HG03558 (cell line): ENCODE results near the gene PREX1.

Experiments
- ATAC-seq: cut with Tn5 transposase; IDR thresholded peaks from one replicate; pipeline ENCODE4 v1.9.1; 2021; ENCODE audit warnings: moderate number of reproducible peaks; ENCODE audit not compliant: unreplicated experiment; ENCODE audit errors: extremely low read depth

Gene PREX1

DNA sequence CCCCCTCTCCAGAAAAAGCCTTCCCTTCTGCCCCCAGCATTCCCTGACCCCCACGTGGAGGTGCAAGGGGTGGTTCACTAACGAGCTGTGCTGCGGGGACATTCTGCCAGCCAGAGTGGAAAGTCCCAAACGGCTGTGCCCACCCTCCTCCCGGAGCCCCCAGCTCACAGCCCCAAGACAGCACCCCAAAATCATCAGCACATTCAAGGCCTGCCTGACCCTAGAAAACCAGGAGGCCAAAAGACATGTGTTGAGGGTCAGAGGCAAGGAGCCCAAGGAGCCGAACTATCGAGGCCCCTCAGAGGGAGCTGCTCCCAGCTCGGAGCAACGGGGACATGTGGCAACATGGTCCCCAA lies 197.9 kb downstream of the PREX1 start:
- no peak for ATAC-seq

GRCh38 chr20:48629069-48629959 lies 198.5 kb downstream of the PREX1 start:
- no peak for ATAC-seq

GRCh38 chr20:48627737-48628128 lies 200.1 kb downstream of the PREX1 start:
- ATAC-seq, result no peak

DNA sequence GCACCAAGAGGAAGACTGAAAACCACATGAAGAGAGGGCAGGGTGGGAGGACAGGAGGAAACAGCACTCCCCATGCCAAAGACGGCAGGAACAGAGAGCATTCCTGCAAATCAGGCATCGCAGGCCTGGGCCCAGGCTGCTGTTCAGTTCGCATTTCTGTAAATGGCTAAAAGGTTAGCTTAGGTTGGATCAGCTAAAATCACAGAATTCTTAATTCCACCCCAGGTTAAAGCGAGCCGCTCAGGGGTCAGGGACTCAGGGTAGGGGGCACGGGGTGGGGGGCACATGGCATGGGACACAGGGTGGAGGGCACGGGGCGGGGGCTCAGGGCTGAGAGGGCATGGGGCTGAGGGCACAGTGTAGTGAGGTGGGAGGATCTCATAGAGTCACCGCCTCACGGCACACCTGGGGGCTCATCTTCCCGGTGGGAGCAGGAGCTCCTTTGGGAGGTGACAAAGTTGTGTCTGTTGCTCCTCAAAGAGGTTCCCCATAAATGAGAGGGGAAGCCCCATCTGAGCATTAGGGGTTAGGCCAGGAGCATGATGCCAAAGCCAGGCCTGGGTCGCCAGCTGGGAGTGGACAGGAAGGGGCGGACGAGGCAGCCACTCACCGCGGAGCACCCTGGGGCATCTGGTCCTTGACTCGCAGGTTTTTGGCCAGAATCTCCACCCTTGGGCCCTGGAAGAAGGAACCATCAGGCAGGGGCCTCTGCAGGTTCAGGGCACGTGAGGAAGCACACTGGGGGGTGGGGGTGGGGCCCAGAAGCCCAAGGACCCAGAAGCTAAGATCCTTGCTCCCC lies 200.7 kb downstream of the PREX1 start:
- no peak for ATAC-seq

GRCh38 chr20:48626226-48626937 lies 201.4 kb downstream of the PREX1 start:
- no peak for ATAC-seq

GRCh38 chr20:48625136-48625900 lies 202.5 kb downstream of the PREX1 start:
- no peak for ATAC-seq

DNA sequence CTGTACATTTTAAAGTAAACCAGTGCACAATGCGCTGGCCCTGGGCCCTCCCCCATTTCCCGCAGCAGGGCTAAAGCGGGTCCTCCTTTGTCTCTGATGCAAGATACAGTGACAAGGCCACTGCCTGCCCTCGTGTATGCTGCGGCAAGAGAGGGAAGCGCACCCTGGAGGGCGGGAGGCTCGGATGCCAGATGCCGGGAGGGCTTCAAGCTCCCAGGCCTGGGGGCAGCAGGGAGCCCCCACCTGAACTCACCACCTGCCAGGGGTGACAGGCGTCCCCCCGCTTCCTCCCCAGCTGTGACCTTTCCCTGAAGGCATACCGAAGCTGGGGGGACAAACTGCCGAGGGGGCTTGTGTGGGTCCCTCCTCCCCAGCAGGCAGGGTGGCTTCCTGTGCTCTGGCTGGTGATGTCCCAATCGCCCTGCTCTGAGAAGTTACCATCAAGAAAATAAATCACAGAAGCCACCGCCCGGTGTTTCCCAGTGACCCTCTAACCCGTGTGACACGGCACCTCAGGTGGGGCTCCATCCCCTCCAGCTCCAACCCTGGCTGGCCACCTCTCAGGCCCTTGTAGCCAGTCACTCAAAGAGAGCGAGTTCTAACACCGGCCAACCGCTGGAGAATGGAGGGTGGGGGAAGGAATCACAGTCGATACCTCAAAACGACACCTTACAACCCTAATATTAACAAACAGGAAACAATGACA lies 203.3 kb downstream of the PREX1 start:
- ATAC-seq, result no peak

DNA sequence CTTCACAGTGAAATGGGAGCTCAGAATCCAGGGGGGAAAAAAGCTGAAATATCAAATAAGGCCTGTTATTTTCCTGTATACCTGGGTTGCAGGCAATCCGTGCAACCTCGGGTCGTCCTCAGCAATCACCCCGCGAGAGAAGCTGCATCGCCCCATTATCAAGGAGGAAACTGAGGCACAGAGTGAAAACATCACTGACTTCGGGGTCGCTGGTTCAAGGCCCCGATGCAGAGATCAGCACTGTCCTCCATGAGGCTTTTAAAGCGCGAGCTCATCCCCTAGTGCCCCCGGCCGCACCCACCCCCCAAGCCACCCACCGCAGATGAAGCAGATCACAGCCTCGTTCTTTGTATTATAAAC lies 203.9 kb downstream of the PREX1 start:
- ATAC-seq, result no peak

GRCh38 chr20:48623176-48623905 lies 204.5 kb downstream of the PREX1 start:
- no peak for ATAC-seq

DNA sequence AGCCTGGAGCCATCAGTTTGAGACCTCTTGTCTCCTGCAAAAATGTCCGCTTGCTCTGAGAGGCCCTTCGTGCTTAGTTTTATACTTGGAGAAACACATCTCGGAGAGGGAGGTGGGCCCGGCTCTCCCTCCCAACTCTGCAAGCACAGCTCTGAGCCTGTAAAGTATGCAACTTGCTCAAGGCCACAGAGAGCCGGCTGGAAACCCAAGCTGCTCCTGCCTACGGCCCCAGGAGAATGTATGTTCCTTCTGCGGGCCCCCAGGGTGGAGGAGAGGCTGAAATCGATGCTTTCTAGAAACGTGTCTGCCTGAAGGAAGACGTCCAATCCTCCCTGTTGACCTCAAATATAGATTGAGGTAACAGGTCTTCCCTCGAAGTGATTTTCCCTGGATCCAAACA lies 205.4 kb downstream of the PREX1 start:
- no peak for ATAC-seq

DNA sequence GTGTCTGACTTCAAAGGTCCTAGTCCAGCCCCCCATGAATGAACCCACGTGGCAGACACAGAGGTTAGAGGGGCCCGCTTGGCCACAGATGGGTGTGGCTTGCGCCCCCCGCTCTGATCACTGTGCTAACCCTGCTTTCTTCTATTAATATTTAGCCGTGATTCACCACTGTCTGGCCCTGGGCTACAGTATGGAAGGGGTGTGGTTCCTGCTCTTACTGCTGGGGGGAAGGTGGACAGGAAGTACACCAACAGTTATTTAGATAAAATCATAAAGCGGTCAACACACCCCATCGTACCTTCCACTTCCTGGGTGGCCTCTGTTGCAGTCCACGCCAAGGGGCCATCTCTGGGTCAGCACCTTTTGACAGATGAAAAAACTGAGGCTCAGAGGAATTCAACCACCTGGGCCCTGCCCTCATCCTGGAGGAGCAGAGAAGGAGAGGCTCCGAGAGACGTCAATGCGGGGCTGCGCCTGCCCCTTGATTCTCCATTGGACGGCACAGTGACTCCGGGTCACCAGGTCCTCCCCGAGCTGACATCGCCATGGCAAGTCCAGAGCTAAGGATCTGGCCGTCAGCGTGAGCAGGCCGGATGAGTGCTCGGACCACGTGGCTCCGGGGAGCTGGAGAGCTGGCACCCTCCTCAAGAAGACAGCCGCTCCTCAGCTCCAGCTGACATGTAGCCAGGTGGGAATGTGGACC lies 206.3 kb downstream of the PREX1 start:
- ATAC-seq, result no peak

DNA sequence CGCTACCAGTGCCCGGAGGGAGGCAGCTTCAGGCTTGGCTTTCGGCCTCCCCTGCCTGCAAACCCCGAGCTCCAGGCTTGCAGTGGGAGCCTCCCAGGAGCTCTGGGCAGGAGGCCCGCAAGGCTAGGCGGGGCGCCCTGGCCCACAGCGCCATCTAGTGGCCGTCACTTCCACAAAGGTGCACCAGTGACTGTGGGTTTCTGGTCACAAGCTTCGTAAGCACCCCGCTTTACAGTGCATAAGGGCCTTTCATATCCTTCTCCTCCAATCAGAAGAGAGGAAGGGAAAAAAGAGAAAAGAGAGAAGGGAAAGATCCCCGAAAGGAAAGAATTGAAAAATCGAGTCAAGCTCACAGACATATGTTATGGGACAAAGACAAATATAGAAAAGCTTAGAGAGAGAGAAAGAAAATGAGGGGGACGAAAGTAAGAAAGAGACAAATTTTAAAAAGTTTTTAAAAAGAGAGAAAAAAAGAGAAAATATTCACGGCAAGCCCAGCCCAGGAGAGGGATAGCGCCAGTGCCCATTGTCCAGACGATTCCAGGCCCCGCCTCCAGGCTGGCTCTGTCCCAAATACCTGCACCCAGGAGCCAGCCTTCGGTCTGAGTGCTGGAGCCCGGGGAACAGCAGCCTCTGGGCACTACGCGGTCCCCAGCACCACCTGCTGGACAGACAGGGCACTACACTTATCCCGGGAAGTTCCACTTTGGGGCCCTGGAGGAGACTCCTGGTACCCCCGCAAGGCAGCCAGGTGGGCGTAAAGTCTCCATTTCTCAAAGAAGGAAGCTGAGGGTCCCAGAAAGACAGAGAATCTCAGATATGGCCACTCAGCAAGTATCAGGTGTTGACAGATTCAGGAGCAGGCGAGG lies 207.1 kb downstream of the PREX1 start:
- ATAC-seq, result no peak

GRCh38 chr20:48620154-48620506 lies 207.7 kb downstream of the PREX1 start:
- no peak for ATAC-seq

DNA sequence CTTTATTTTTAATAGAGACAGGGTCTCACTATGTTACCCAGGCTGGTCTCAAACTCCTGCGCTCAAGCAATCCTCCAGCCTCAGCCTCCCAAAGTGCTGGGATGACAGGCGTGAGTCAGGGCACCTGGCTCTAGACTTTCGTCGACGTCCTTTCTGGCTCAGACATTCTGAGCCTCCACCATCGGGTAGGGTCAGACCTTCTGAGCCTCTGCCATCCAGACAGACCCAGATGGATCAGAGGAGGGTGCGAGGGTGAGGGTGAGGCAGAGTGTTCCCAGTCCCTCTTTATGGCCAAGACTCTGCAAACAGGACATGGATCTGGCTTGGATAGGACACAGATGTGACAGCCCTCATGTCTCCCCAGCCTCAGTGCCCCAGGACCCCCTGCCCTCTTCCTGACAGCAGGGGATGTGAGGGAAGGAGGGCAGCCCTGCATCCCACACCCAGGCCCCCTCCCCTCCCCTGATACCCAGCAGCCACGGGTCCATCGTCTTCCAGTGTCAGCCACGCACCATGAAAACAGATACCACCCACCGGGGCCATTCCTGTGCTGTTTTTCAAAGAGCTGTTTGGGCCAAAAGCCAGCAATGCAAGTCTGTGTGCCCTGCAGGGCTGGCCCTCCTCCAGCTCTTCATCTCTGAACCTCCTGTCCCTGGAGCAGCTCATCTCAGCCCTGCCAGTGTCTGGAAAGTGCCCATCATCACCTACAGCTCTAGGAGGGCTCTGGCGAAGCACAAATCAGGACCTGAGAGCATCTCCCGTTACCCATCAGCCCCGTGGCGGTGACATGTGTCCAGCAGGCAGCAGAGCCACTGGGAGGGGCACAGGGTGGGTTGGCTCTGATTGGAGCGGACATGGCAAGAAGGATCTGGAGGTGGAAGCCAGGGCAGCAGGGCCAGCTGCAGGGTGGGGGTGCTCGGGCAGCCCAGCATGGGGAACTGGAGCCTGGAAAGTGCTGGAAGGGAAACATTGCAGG lies 208.4 kb downstream of the PREX1 start:
- no peak for ATAC-seq

- no peak for ATAC-seq
These were observed 209.2 kb downstream of the PREX1 start for GRCh38 chr20:48618631-48619030.

- ATAC-seq, result no peak
These were observed 209.7 kb downstream of the PREX1 start for GRCh38 chr20:48618052-48618451.
